Measurements from ENCODE around the gene BDKRB2.

GRCh38 chr14:96267916-96268315, 63.3 kb downstream of the BDKRB2 start:
- TF ChIP-seq, protein P1, sequence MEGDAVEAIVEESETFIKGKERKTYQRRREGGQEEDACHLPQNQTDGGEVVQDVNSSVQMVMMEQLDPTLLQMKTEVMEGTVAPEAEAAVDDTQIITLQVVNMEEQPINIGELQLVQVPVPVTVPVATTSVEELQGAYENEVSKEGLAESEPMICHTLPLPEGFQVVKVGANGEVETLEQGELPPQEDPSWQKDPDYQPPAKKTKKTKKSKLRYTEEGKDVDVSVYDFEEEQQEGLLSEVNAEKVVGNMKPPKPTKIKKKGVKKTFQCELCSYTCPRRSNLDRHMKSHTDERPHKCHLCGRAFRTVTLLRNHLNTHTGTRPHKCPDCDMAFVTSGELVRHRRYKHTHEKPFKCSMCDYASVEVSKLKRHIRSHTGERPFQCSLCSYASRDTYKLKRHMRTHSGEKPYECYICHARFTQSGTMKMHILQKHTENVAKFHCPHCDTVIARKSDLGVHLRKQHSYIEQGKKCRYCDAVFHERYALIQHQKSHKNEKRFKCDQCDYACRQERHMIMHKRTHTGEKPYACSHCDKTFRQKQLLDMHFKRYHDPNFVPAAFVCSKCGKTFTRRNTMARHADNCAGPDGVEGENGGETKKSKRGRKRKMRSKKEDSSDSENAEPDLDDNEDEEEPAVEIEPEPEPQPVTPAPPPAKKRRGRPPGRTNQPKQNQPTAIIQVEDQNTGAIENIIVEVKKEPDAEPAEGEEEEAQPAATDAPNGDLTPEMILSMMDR (IDR thresholded peaks at IDR 0.05), result no peak
- no peak for TF ChIP-seq POLR2AphosphoS5 (IDR thresholded peaks at IDR 0.05; ENCODE audit: low read depth, low read length)
- no peak for TF ChIP-seq REST (IDR thresholded peaks at IDR 0.05; ENCODE audit: insufficient read depth in 1 of 2, low read depth in 2 of 2, low read length in 1 of 2)
- TF ChIP-seq TCF7L2 (IDR thresholded peaks at IDR 0.05; ENCODE audit: low read depth, low read length), result no peak
